Measurements from ENCODE around the gene CBX1. TPM values are rescaled to one million over a fixed set of nuclear protein-coding genes. Genes with fewer than 3 reads are reported as not detected.
A peak's percentile ranks its signal among the peaks of the same experiment; 100 is the strongest.

The CBX1 gene
- total and polyA plus RNA-seq, 12 donors: 13.2 to 56.3 (median 37.3) TPM

DNA sequence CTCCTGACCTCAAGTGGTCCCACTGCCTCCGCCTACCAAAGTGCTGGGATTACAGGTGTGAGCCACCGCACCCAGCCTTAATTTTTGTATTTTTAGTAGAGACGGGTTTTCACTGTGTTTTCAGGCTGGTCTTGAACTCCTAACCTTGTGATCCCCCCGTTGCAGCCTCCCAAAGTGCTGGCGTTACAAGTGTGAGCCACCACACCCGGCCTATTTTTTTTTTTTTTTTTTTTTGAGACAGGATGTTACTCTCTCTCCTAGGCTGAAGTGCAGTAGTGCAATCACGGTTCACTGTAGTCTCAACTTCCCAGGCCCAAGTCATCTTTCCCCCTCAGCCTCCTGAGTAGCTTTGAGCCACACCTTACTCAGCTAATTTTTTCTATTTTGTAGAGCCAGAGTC lies 3.2 kb upstream of the CBX1 start:
- Histone ChIP-seq H3K27me3 (no peaks in the 10 kb centered on the region), H3K27ac (no peak overlapping the region), H3K9me3 (replicated peaks in 1 of 3) (no peaks in the 10 kb centered on the region), H3K4me1 (replicated peaks in 1 of 2) (peaks cover 0 to 39% of the 10 kb centered on the region in 2 donors), H3K4me3 (no peak overlapping the region), H3K36me3 (replicated peaks in 1 of 2) (no peaks in the 10 kb centered on the region)
- TF ChIP-seq CTCF (IDR thresholded peaks at IDR 0.05) (no peak), POLR2A (IDR thresholded peaks at IDR 0.05) (no peak)
- intact Hi-C loops (cut with DNase I): no loop called here
- no peak for DNase-seq
- WGBS, 4 donors: 82 to 91% (median 85%) methylated on average over 7 of the region's 7 CpGs

DNA sequence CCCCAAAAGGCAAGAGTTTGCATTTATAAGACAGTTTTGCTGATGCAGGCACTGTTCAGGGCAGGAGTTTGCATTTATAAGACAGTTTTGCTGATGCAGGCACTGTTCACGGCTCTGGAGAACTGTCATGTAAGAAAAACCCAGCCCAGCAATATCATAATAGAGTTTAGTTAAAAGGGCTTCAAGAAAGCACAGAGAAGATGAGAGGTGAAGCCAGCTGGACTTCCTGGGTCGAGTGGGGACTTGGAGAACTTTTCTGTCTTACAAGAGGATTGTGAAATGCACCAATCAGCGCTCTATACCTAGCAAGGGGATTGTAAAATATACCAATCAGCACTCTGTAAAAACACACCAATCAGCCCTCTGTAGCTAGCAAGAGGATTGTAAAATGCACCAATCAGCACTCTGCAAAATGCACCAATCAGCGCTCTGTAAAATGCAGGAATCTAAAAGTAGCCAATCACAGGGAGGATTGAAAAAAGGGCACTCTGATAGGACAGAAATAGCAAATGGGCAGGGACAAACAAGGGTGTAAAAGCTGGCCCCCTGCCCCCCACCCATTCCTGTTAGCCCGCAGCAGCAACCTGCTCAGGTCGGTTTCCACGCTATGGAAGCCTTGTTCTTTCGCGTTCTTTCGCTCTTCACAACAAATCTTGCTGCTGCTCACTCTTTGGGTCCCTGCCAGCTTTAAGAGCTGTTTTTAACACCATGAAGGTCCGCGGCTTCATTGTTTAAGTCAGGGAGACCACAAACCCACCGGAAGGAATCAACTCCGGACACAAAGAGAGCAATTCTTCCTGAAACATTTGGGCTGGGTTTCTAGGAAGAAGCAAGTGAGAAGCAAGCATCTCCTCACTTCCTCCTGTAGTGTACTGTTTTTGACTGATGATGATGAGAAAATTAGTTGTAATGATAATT lies 1.8 kb upstream of the CBX1 start:
- peak in 3 of 7 donors; percentile 16 to 44 (median 31) for DNase-seq
- intact Hi-C loops (cut with DNase I): no loop called here
- TF ChIP-seq POLR2A (IDR thresholded peaks at IDR 0.05) (no peak), CTCF (IDR thresholded peaks at IDR 0.05) (no peak)

GRCh38 chr17:48102043-48102750 lies 919 bp upstream of the CBX1 start:
- WGBS, 4 donors: 80 to 85% (median 83%) methylated on average over 19 of the region's 19 CpGs
- Histone ChIP-seq H3K27me3 (no peaks in the 10 kb centered on the region), H3K4me3 (no peak overlapping the region), H3K27ac (peak overlapping the region in 2 of 5 donors; percentile 15 to 82), H3K36me3 (replicated peaks in 1 of 2) (no peaks in the 10 kb centered on the region), H3K4me1 (replicated peaks in 1 of 2) (peaks cover 0 to 25% of the 10 kb centered on the region in 2 donors), H3K9me3 (replicated peaks in 1 of 3) (no peaks in the 10 kb centered on the region)
- no peak for DNase-seq
- intact Hi-C loops (cut with DNase I): no loop called here
- TF ChIP-seq POLR2A (IDR thresholded peaks at IDR 0.05): no peak
- no peak for TF ChIP-seq CTCF (IDR thresholded peaks at IDR 0.05)

More for the DNA sequence above, 1.8 kb upstream of the CBX1 start:
- Histone ChIP-seq H3K27me3 (no peaks in the 10 kb centered on the region), H3K4me3 (no peak overlapping the region), H3K27ac (peak overlapping the region in 1 of 5 donors; percentile 3), H3K4me1 (replicated peaks in 1 of 2) (peaks cover 0 to 26% of the 10 kb centered on the region in 2 donors), H3K36me3 (replicated peaks in 1 of 2) (no peaks in the 10 kb centered on the region), H3K9me3 (replicated peaks in 1 of 3) (no peaks in the 10 kb centered on the region)
- WGBS, 4 donors: 69 to 81% (median 76%) methylated on average over 14 of the region's 14 CpGs

- no peaks in the 10 kb centered on the region for H3K9me3 ChIP-seq (replicated peaks in 1 of 3)
- TF ChIP-seq CTCF (IDR thresholded peaks at IDR 0.05) (no peak), POLR2A (IDR thresholded peaks at IDR 0.05) (no peak)
- no peaks in the 10 kb centered on the region for H3K27me3 ChIP-seq
- intact Hi-C loops (cut with DNase I): no loop called here
- DNase-seq: peak; percentile 42 to 71 (median 55)
- H3K27ac ChIP-seq: peak overlapping the region; percentile 65 to 86 (median 77)
- H3K4me3 ChIP-seq: peak overlapping the region; percentile 35 to 95 (median 79)
- H3K4me1 ChIP-seq (replicated peaks in 1 of 2): peaks cover 0 to 18% of the 10 kb centered on the region in 2 donors
- 0 to 2% (median 1%) methylated on average over 16 to 23 of the region's 23 CpGs for WGBS, 4 donors
- no peaks in the 10 kb centered on the region for H3K36me3 ChIP-seq (replicated peaks in 1 of 2)
Measured at GRCh38 chr17:48100591-48101011, 677 bp downstream of the CBX1 start.
